Upper lobe of left lung (tissue), 4 donors: ENCODE results near the gene LAMB2.

Experiments used
- CTCF ChIP-seq, 6 experiments: fragments of 450-650 bp in 4 of 6; fragments of 200-600 bp in 2 of 6; sonication (generic) in 2 of 6; IDR thresholded peaks; one replicate each; pipeline ENCODE4 v1.5.1; 2016 to 2019; ENCODE audit warnings: antibody characterized with exemption in 6 of 6
- EP300 ChIP-seq, 4 donors: sonication (generic); formaldehyde crosslinking; IDR thresholded peaks; one replicate each; pipeline ENCODE4 v1.5.1; 2017; ENCODE audit warnings: antibody characterized with exemption in 4 of 4, control low read depth in 2 of 4
- POLR2A ChIP-seq, 4 donors: fragments of 450-650 bp; IDR thresholded peaks; one replicate each; pipeline ENCODE4 v1.5.1; 2016 to 2017; ENCODE audit warnings: antibody characterized with exemption in 4 of 4, mild to moderate bottlenecking in 2 of 4
- POLR2AphosphoS5 ChIP-seq, 2 donors: sonication (generic); formaldehyde crosslinking; IDR thresholded peaks; one replicate each; pipeline ENCODE4 v1.5.1; 2017; ENCODE audit warnings: antibody characterized with exemption in 2 of 2

GRCh38 chr3:49122451-49122850, 10.4 kb downstream of the LAMB2 start:
- TF ChIP-seq CTCF (IDR thresholded peaks at IDR 0.05) = no peak
- TF ChIP-seq POLR2AphosphoS5 (IDR thresholded peaks at IDR 0.05) = no peak
- TF ChIP-seq POLR2A (IDR thresholded peaks at IDR 0.05) = no peak
- TF ChIP-seq EP300 (IDR thresholded peaks at IDR 0.05) = no peak
